Neuronal stem cell (in vitro differentiated cells): ENCODE measurements around the gene VSTM4.
A peak's percentile ranks its signal among the peaks of the same experiment; 100 is the strongest.

Experiments used
- DNase-seq: peaks from one replicate; pipeline ENCODE4 v3.0.0-alpha.2; 2013; ENCODE audit warnings: low spot score
- H2AFZ ChIP-seq: one replicate; pipeline ENCODE4 v1.6.1; 2013; ENCODE audit warnings: mild to moderate bottlenecking, low read length, inconsistent platforms
- H2AK5ac ChIP-seq: 2 replicates; pipeline ENCODE4 v1.6.1; 2013; ENCODE audit warnings: low read depth, mild to moderate bottlenecking, inconsistent platforms, low read length, moderate library complexity, mixed read lengths
- H2BK120ac ChIP-seq: 2 replicates; pipeline ENCODE4 v1.6.1; 2013; ENCODE audit warnings: low read depth, mild to moderate bottlenecking, inconsistent platforms, low read length, moderate library complexity, mixed read lengths
- H2BK12ac ChIP-seq: one replicate; pipeline ENCODE4 v1.6.1; 2013; ENCODE audit warnings: low read length, inconsistent platforms
- H2BK15ac ChIP-seq: 2 replicates; pipeline ENCODE4 v1.6.1; 2013; ENCODE audit warnings: mild to moderate bottlenecking, low read length, inconsistent platforms, mixed read lengths
- H2BK5ac ChIP-seq: one replicate; pipeline ENCODE4 v1.6.1; 2013; ENCODE audit warnings: inconsistent platforms, mild to moderate bottlenecking, low read length, moderate library complexity
- H3K14ac ChIP-seq: one replicate; pipeline ENCODE4 v1.6.1; 2013; ENCODE audit warnings: low read length, inconsistent platforms
- H3K18ac ChIP-seq: 2 replicates; pipeline ENCODE4 v1.6.1; 2013; ENCODE audit warnings: low read length, inconsistent platforms
- H3K23ac ChIP-seq: 2 replicates; pipeline ENCODE4 v1.6.1; 2013; ENCODE audit warnings: low read depth, mild to moderate bottlenecking, mixed read lengths, low read length, inconsistent platforms; ENCODE audit not compliant: poor library complexity
- H3K27ac ChIP-seq: replicated peaks from 3 replicates; pipeline ENCODE4 v1.5.1; 2013; ENCODE audit warnings: low read length, inconsistent platforms
- H3K27me3 ChIP-seq, 3 experiments: 2 replicates each; pipeline ENCODE4 v1.6.1; 2013; ENCODE audit warnings: low read length in 3 of 3, mild to moderate bottlenecking in 2 of 3, inconsistent platforms in 1 of 3, low read depth in 1 of 3, mixed read lengths in 1 of 3, moderate library complexity in 1 of 3; ENCODE audit not compliant: control insufficient read depth in 3 of 3, insufficient read depth in 3 of 3
- H3K36me3 ChIP-seq, 2 donors: replicated peaks in 1 of 2; 2 replicates each; pipeline ENCODE4 v1.6.1; 2013; ENCODE audit warnings: low read length in 2 of 2; ENCODE audit not compliant: control insufficient read depth in 2 of 2, insufficient read depth in 2 of 2
- H3K4ac ChIP-seq: 2 replicates; pipeline ENCODE4 v1.6.1; 2013; ENCODE audit warnings: inconsistent platforms, mild to moderate bottlenecking, low read length, moderate library complexity
- H3K4me1 ChIP-seq, 2 donors: 1 replicate in 1 of 2; 2 replicates in 1 of 2; pipeline ENCODE4 v1.6.1; 2013; ENCODE audit warnings: low read length in 2 of 2, low read depth in 1 of 2; ENCODE audit not compliant: control insufficient read depth in 2 of 2, insufficient read depth in 1 of 2
- H3K4me2 ChIP-seq: one replicate; pipeline ENCODE4 v1.6.1; 2013; ENCODE audit warnings: mild to moderate bottlenecking, low read length, inconsistent platforms; ENCODE audit not compliant: insufficient read depth, poor library complexity, severe bottlenecking
- H3K4me3 ChIP-seq, 2 donors: 2 replicates each; pipeline ENCODE4 v1.5.1; 2013; ENCODE audit warnings: low read length in 2 of 2, mild to moderate bottlenecking in 2 of 2, inconsistent platforms in 1 of 2, moderate library complexity in 1 of 2
- H3K79me1 ChIP-seq: one replicate; pipeline ENCODE4 v1.6.1; 2013; ENCODE audit warnings: low read depth, mild to moderate bottlenecking, inconsistent platforms, low read length, moderate library complexity
- H3K9ac ChIP-seq: one replicate; pipeline ENCODE4 v1.6.1; 2013; ENCODE audit warnings: mild to moderate bottlenecking, low read depth, low read length, inconsistent platforms; ENCODE audit not compliant: poor library complexity
- H3K9me3 ChIP-seq, 2 donors: replicated peaks in 1 of 2; 2 replicates each; pipeline versions ENCODE3 to v1.6.1; 2013; ENCODE audit warnings: low read length in 2 of 2, mild to moderate bottlenecking in 2 of 2, inconsistent platforms in 1 of 2, low read depth in 1 of 2, mixed read lengths in 1 of 2, moderate library complexity in 1 of 2; ENCODE audit not compliant: control insufficient read depth in 2 of 2, insufficient read depth in 1 of 2
- H4K8ac ChIP-seq: one replicate; pipeline ENCODE4 v1.6.1; 2013; ENCODE audit warnings: low read depth, mild to moderate bottlenecking, inconsistent platforms, low read length, moderate library complexity
- H4K91ac ChIP-seq: one replicate; pipeline ENCODE4 v1.6.1; 2013; ENCODE audit warnings: low read length, low read depth, mild to moderate bottlenecking, inconsistent platforms; ENCODE audit not compliant: poor library complexity
- WGBS, 2 donors: extraction: QIAGEN DNeasy Blood & Tissue Kit; methylation state at CpG; one replicate each; pipeline ENCODE4 v1.1.7; 2013; ENCODE audit warnings: missing lambda C conversion rate in 2 of 2, mixed read lengths in 1 of 2; ENCODE audit not compliant: insufficient read length in 2 of 2, insufficient replicate concordance in 1 of 2; ENCODE audit errors: extremely low coverage in 2 of 2; 5-methylcytosine and 5-hydroxymethylcytosine counted together

Gene VSTM4

DNA sequence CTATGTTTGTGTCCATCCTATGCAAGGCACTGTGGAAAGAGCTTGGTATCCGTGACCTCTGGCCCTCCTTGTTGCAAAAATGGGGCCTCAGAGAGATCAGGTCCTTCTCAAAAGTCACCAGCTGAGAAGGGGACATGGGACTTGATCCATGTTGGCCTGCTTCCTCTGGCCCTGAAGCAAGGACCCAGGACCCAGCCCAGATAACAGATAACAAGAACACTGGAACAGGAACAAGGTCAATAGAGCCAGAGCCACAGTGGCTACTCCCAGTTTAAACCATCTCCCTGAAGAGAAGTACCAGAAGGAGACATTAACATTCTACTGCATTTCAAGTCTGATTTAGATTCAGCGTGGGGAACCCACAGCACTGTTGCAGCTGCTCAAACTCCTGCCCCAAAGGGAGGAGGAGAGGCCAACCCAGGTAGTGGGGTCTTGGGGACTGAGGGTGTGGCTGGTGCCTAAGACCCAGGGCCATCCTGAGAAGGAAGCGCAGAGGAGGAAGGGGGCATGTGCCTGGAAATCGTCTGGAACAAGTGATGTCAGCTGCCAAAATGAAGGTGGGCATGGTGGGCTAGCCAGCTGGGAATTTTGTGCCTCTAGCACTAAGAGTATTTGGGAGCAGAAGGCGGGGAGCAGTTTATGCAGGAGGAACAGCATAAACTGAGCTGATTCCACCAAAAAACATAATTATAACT, 61.2 kb downstream of the VSTM4 start:
- no peak for DNase-seq
- H3K4me3 ChIP-seq: no peak overlapping the region
- H2BK12ac ChIP-seq: peak overlapping the region; percentile 49
- peak overlapping the region; percentile 84 for H2AK5ac ChIP-seq
- H3K18ac ChIP-seq: no peak overlapping the region
- no peak overlapping the region for H2AFZ ChIP-seq
- peaks cover 2% of the 10 kb centered on the region for H3K79me1 ChIP-seq
- peak overlapping the region; percentile 84 for H2BK5ac ChIP-seq
- H2BK15ac ChIP-seq: no peak overlapping the region
- H3K27ac ChIP-seq: no peak overlapping the region
- H3K4me2 ChIP-seq: no peak overlapping the region
- no peaks in the 10 kb centered on the region for H3K36me3 ChIP-seq
- no peak overlapping the region for H3K14ac ChIP-seq
- no CpG with 5 or more reads among the region's 5 CpGs for WGBS, 2 donors
- no peak overlapping the region for H4K8ac ChIP-seq
- H3K4ac ChIP-seq: no peak overlapping the region
- no peak overlapping the region for H4K91ac ChIP-seq
- no peak overlapping the region for H3K9ac ChIP-seq
- H3K23ac ChIP-seq: no peak overlapping the region
- no peak overlapping the region for H2BK120ac ChIP-seq
- H3K9me3 ChIP-seq: no peaks in the 10 kb centered on the region
- peaks cover 2 to 13% of the 10 kb centered on the region in 2 donors for H3K4me1 ChIP-seq
- no peaks in the 10 kb centered on the region for H3K27me3 ChIP-seq

DNA sequence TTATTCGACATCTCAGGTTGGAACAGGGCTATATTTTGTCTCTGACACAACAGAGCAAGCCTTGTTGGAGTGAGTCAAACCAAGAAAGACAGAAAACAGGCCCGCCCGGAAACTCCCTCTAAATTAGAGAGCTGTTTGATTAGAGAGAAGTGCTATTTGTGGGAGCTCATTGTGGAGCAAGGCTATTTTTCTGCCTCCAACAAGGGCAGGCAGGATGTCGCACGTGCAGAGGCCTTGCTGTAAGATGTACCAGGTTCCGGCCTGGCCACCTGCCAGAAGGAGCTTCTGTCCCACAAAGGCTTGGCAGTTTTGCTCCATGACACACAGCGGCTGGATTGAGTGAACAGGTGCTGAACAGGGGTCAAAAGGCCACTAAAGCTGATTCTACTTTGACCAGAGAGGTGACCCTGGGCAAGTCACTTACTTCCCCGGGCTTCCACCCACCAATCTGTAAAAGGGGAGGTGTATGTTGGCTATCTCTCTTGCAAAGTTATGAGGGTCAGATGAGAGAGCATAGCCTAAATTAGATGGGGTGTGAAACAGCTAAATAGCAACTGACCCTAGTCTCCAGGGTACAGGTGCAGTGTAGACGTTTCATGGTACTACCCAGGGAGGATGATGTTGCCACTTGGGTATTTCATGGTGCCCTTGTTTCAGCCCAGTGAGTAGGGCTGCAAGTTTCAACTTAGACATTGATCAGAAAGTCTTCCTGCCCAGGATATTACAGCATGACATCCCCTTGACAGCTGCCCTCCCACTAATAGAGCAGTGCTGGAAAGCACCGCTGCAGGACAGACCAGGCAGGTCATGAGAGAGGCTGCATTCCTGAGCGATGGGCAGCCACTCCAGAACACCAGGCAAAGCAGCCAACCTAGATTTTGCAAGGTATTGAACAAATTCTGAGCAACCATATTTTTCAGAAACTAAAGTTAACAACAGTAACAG, 62.0 kb downstream of the VSTM4 start:
- Histone ChIP-seq H2BK120ac (no peak overlapping the region), H3K27me3 (no peaks in the 10 kb centered on the region), H3K27ac (no peak overlapping the region), H3K4me1 (peaks cover 2 to 13% of the 10 kb centered on the region in 2 donors), H2BK12ac (no peak overlapping the region), H3K4me3 (no peak overlapping the region), H3K4ac (no peak overlapping the region), H3K9ac (peak overlapping the region; percentile 51), H4K8ac (no peak overlapping the region), H3K18ac (no peak overlapping the region), H3K36me3 (no peaks in the 10 kb centered on the region), H3K14ac (no peak overlapping the region), H2BK5ac (no peak overlapping the region), H2BK15ac (no peak overlapping the region), H3K79me1 (peaks cover 2% of the 10 kb centered on the region), H3K23ac (no peak overlapping the region), H2AFZ (no peak overlapping the region), H2AK5ac (no peak overlapping the region), H3K9me3 (no peaks in the 10 kb centered on the region), H4K91ac (no peak overlapping the region), H3K4me2 (no peak overlapping the region)
- no CpG with 5 or more reads among the region's 11 CpGs for WGBS, 2 donors
- DNase-seq: no peak

- DNase-seq: no peak
- Histone ChIP-seq H3K27me3 (no peaks in the 10 kb centered on the region), H3K79me1 (no peaks in the 10 kb centered on the region), H3K18ac (no peak overlapping the region), H3K4me1 (peaks cover 2 to 7% of the 10 kb centered on the region in 2 donors), H2BK5ac (no peak overlapping the region), H3K36me3 (no peaks in the 10 kb centered on the region), H4K91ac (no peak overlapping the region), H3K23ac (no peak overlapping the region), H4K8ac (no peak overlapping the region), H3K14ac (no peak overlapping the region), H3K27ac (no peak overlapping the region), H2BK120ac (no peak overlapping the region), H2AK5ac (no peak overlapping the region), H3K4me3 (no peak overlapping the region), H2AFZ (no peak overlapping the region), H3K4ac (no peak overlapping the region), H3K4me2 (no peak overlapping the region), H3K9me3 (no peaks in the 10 kb centered on the region), H2BK12ac (no peak overlapping the region), H3K9ac (no peak overlapping the region), H2BK15ac (no peak overlapping the region)
- no CpG with 5 or more reads among the region's 1 CpG for WGBS, 2 donors
Observed at GRCh38 chr10:49052069-49052468, 63.3 kb downstream of the VSTM4 start.

DNA sequence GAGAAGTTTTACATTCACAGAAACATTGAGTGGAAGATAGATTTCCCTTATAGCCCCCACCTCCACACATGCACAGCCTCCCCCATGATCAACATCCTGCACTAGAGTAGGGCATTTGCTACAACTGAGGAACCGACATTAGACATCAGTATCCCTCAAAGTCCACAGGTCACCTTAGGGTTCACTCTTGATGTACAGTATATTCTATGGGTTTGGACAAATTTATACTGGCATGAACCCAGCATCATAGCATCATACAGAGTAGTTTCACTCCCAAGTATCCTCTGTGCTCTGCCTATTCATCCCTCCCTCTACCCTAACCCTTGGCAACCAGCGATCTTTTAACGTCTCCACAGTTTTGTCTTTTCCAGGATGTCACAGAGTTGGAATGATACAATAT, 64.4 kb downstream of the VSTM4 start:
- no peak for DNase-seq
- H3K79me1 ChIP-seq: no peaks in the 10 kb centered on the region
- no peaks in the 10 kb centered on the region for H3K9me3 ChIP-seq
- H2AFZ ChIP-seq: no peak overlapping the region
- WGBS, 2 donors: no CpG with 5 or more reads among the region's 3 CpGs
- H3K4me2 ChIP-seq: no peak overlapping the region
- no peak overlapping the region for H2BK15ac ChIP-seq
- no peak overlapping the region for H2AK5ac ChIP-seq
- no peak overlapping the region for H2BK5ac ChIP-seq
- H3K36me3 ChIP-seq: no peaks in the 10 kb centered on the region
- no peak overlapping the region for H3K4me3 ChIP-seq
- no peak overlapping the region for H2BK12ac ChIP-seq
- no peak overlapping the region for H3K18ac ChIP-seq
- H3K27me3 ChIP-seq: no peaks in the 10 kb centered on the region
- H3K14ac ChIP-seq: no peak overlapping the region
- H3K27ac ChIP-seq: no peak overlapping the region
- no peak overlapping the region for H3K4ac ChIP-seq
- H2BK120ac ChIP-seq: no peak overlapping the region
- no peak overlapping the region for H4K91ac ChIP-seq
- H3K9ac ChIP-seq: no peak overlapping the region
- no peak overlapping the region for H3K23ac ChIP-seq
- H4K8ac ChIP-seq: no peak overlapping the region
- H3K4me1 ChIP-seq: no peaks in the 10 kb centered on the region
